GM10847 (cell line): ENCODE measurements around the gene FBXO42.

Experiments used
- POLR2A ChIP-seq: IDR thresholded peaks from 2 replicates; pipeline ENCODE4 v1.6.1; 2011; ENCODE audit not compliant: insufficient read length; ENCODE audit errors: extremely low read depth

The FBXO42 gene

GRCh38 chr1:16296643-16297042, 55.6 kb downstream of the FBXO42 start:
- TF ChIP-seq POLR2A = no peak

- no peak for TF ChIP-seq POLR2A
These were observed 57.8 kb downstream of the FBXO42 start for GRCh38 chr1:16294219-16295212.

GRCh38 chr1:16293538-16293937, 58.7 kb downstream of the FBXO42 start:
- no peak for TF ChIP-seq POLR2A

- TF ChIP-seq POLR2A = no peak
These were observed 59.5 kb downstream of the FBXO42 start for GRCh38 chr1:16292739-16293138.

- TF ChIP-seq POLR2A = no peak
These were observed 62.3 kb downstream of the FBXO42 start for GRCh38 chr1:16289959-16290358.

GRCh38 chr1:16286122-16286521, 66.2 kb downstream of the FBXO42 start:
- TF ChIP-seq POLR2A = no peak

- TF ChIP-seq POLR2A = no peak
These were observed 70.5 kb downstream of the FBXO42 start for GRCh38 chr1:16281765-16282164.

- TF ChIP-seq POLR2A = no peak
These were observed 73.1 kb downstream of the FBXO42 start for GRCh38 chr1:16279186-16279585.

- TF ChIP-seq POLR2A = no peak
These were observed 75.8 kb downstream of the FBXO42 start for GRCh38 chr1:16276302-16277030.

- TF ChIP-seq POLR2A = no peak
These were observed 76.7 kb downstream of the FBXO42 start for GRCh38 chr1:16275591-16275990.

GRCh38 chr1:16267690-16268180, 84.5 kb downstream of the FBXO42 start:
- no peak for TF ChIP-seq POLR2A

- TF ChIP-seq POLR2A = no peak
These were observed 85.7 kb downstream of the FBXO42 start for GRCh38 chr1:16266411-16267118.

- TF ChIP-seq POLR2A = no peak
These were observed 90.2 kb downstream of the FBXO42 start for GRCh38 chr1:16262067-16262466.

- no peak for TF ChIP-seq POLR2A
These were observed 91.5 kb downstream of the FBXO42 start for GRCh38 chr1:16260814-16261213.

GRCh38 chr1:16258591-16259135, 93.6 kb downstream of the FBXO42 start:
- TF ChIP-seq POLR2A = no peak

- no peak for TF ChIP-seq POLR2A
These were observed 94.3 kb downstream of the FBXO42 start for GRCh38 chr1:16257968-16258367.

GRCh38 chr1:16256478-16256877, 95.8 kb downstream of the FBXO42 start:
- no peak for TF ChIP-seq POLR2A
